GM23338 (cell line): Measurements from ENCODE around the gene RIN3. TPM values are rescaled to one million over a fixed set of nuclear protein-coding genes. Genes with fewer than 3 reads are reported as not detected.

Experiments
- ATAC-seq: fragments of 200-7000 bp; cut with Tn5 transposase; 3 replicates; pipeline ENCODE4 v1.9.1; 2020
- DNase-seq: peaks from one replicate; pipeline ENCODE4 v3.0.0-alpha.2; 2015; ENCODE audit warnings: low spot score
- H2AFZ ChIP-seq: fragments of 200-600 bp; sonication (generic); 2 replicates; pipeline ENCODE4 v1.8.0; 2016; ENCODE audit warnings: antibody characterized with exemption, mild to moderate bottlenecking, moderate library complexity
- H3F3A ChIP-seq: fragments of 200-600 bp; sonication (generic); replicated peaks from 2 replicates; pipeline ENCODE4 v1.8.0; 2017; ENCODE audit warnings: antibody characterized with exemption, mixed run types, low read depth
- H3K27ac ChIP-seq: fragments of 200-600 bp; sonication (generic); 2 replicates; pipeline ENCODE4 v1.6.1; 2016; ENCODE audit warnings: low read depth
- H3K27me3 ChIP-seq: fragments of 200-600 bp; sonication (generic); 2 replicates; pipeline ENCODE4 v1.8.0; 2016; ENCODE audit warnings: mild to moderate bottlenecking, mixed run types, moderate library complexity; ENCODE audit not compliant: insufficient read depth
- H3K36me3 ChIP-seq: fragments of 200-600 bp; sonication (generic); 2 replicates; pipeline ENCODE4 v1.8.0; 2016; ENCODE audit warnings: mild to moderate bottlenecking; ENCODE audit not compliant: insufficient read depth
- H3K4me1 ChIP-seq: fragments of 200-600 bp; sonication (generic); 2 replicates; pipeline ENCODE4 v1.8.0; 2016; ENCODE audit warnings: mild to moderate bottlenecking, moderate library complexity; ENCODE audit not compliant: insufficient read depth
- H3K4me2 ChIP-seq: fragments of 200-600 bp; sonication (generic); 2 replicates; pipeline ENCODE4 v1.7.1; 2017; ENCODE audit warnings: mixed run types
- H3K4me3 ChIP-seq: fragments of 200-600 bp; sonication (generic); 2 replicates; pipeline ENCODE4 v1.6.1; 2016; ENCODE audit warnings: mixed run types
- H3K79me2 ChIP-seq: fragments of 200-600 bp; sonication (generic); replicated peaks from 2 replicates; pipeline ENCODE4 v1.8.0; 2017; ENCODE audit warnings: mild to moderate bottlenecking; ENCODE audit not compliant: insufficient read depth
- H3K9me2 ChIP-seq: fragments of 200-600 bp; sonication (generic); 2 replicates; pipeline ENCODE4 v1.8.0; 2017; ENCODE audit not compliant: insufficient read depth
- H4K20me1 ChIP-seq: fragments of 200-600 bp; sonication (generic); replicated peaks from 2 replicates; pipeline ENCODE4 v1.8.0; 2017; ENCODE audit warnings: mild to moderate bottlenecking; ENCODE audit not compliant: insufficient read depth
- H3K27ac Mint-ChIP-seq: 2 replicates; pipeline ENCODE4 v1.8.0; 2020; ENCODE audit warnings: inconsistent platforms, mild to moderate bottlenecking, moderate library complexity, mixed read lengths
- H3K27me3 Mint-ChIP-seq: 3 replicates; pipeline ENCODE4 v1.8.0; 2022; ENCODE audit warnings: low read depth, mild to moderate bottlenecking, moderate library complexity, mixed read lengths, inconsistent platforms; ENCODE audit not compliant: insufficient read depth, poor library complexity
- H3K36me3 Mint-ChIP-seq: 3 replicates; pipeline ENCODE4 v1.8.0; 2021; ENCODE audit warnings: low read depth, mild to moderate bottlenecking, inconsistent platforms, moderate library complexity, mixed read lengths
- H3K4me1 Mint-ChIP-seq: 3 replicates; pipeline ENCODE4 v1.8.0; 2020; ENCODE audit warnings: mild to moderate bottlenecking, inconsistent platforms, mixed read lengths
- H3K4me3 Mint-ChIP-seq: 3 replicates; pipeline ENCODE4 v1.8.0; 2021; ENCODE audit warnings: moderate library complexity, mild to moderate bottlenecking, inconsistent platforms, mixed read lengths
- H3K9me3 Mint-ChIP-seq: 3 replicates; pipeline ENCODE4 v1.8.0; 2020; ENCODE audit warnings: moderate library complexity, mild to moderate bottlenecking, inconsistent platforms, mixed read lengths
- CREB1 ChIP-seq: fragments of 250-450 bp; sonication (Bioruptor Pico); IDR thresholded peaks from 2 replicates; pipeline ENCODE4 v1.5.0; 2020; ENCODE audit warnings: low read depth, mild to moderate bottlenecking, moderate library complexity
- EZH2 ChIP-seq: fragments of 200-600 bp; sonication (generic); IDR thresholded peaks from one replicate; pipeline ENCODE4 v1.8.0; 2017; ENCODE audit warnings: antibody characterized with exemption, mild to moderate bottlenecking, low read depth; ENCODE audit not compliant: unreplicated experiment
- EZH2phosphoT487 ChIP-seq: fragments of 200-600 bp; sonication (generic); IDR thresholded peaks from one replicate; pipeline ENCODE4 v1.8.1; 2018; ENCODE audit warnings: antibody characterized with exemption; ENCODE audit not compliant: unreplicated experiment
- JUNB ChIP-seq: IDR thresholded peaks from one replicate; pipeline ENCODE4 v1.6.1; 2016; ENCODE audit warnings: antibody characterized with exemption; ENCODE audit not compliant: unreplicated experiment
- NANOG ChIP-seq: IDR thresholded peaks from 2 replicates; pipeline ENCODE4 v1.6.1; 2016; ENCODE audit warnings: antibody characterized with exemption, borderline replicate concordance
- POLR2AphosphoS5 ChIP-seq: IDR thresholded peaks from 2 replicates; pipeline ENCODE4 v1.6.1; 2016; ENCODE audit warnings: antibody characterized with exemption, low read depth
- STAT1 ChIP-seq: IDR thresholded peaks from one replicate; pipeline ENCODE4 v1.6.1; 2016; ENCODE audit warnings: antibody characterized with exemption; ENCODE audit not compliant: unreplicated experiment
- ZNF331 ChIP-seq: fragments of 250-450 bp; sonication (Bioruptor Pico); IDR thresholded peaks from 2 replicates; pipeline ENCODE4 v1.5.0; 2020; ENCODE audit warnings: low read depth, mild to moderate bottlenecking, moderate library complexity
- polyA plus RNA-seq: library from polyadenylated mRNA; unstranded; fragments of >200 nt; fragmentation: Nextera tagmentation; extraction: Ambion mirVana; gene quantifications from 2 replicates; pipeline ENCODE4 v1.2.1, GENCODE V29; 2016
- total RNA-seq: library from RNA; depleted of rRNA; stranded (reverse); fragments of >200 nt; shearing (Covaris generic); gene quantifications from 2 replicates; pipeline ENCODE4 v1.2.3, GENCODE V29; 2014
- TF ChIP-seq, protein P1 (sequence below), 2 experiments: fragments of 200-600 bp in 1 of 2; sonication (generic) in 1 of 2; conservative IDR thresholded peaks; 2 replicates each; pipeline versions ENCODE4 v1.5.1 to v1.6.1; 2016 to 2017; ENCODE audit warnings: antibody characterized with exemption in 2 of 2, low read depth in 2 of 2, mild to moderate bottlenecking in 2 of 2, moderate library complexity in 1 of 2
- TF ChIP-seq, protein P2 (sequence below): IDR thresholded peaks from one replicate; pipeline ENCODE4 v1.6.1; 2018; ENCODE audit warnings: antibody characterized with exemption; ENCODE audit not compliant: unreplicated experiment
- TF ChIP-seq, protein P3 (sequence below): IDR thresholded peaks from 2 replicates; pipeline ENCODE4 v1.6.1; 2016; ENCODE audit warnings: antibody characterized with exemption
- TF ChIP-seq, protein P4 (sequence below): fragments of 250-450 bp; sonication (Bioruptor Pico); IDR thresholded peaks from 2 replicates; pipeline ENCODE4 v1.5.0; 2020; ENCODE audit warnings: mild to moderate bottlenecking, moderate library complexity

Gene RIN3
- total and polyA plus RNA-seq, 2 experiments from 2014 or later: 0.97 to 1.5 TPM

DNA sequence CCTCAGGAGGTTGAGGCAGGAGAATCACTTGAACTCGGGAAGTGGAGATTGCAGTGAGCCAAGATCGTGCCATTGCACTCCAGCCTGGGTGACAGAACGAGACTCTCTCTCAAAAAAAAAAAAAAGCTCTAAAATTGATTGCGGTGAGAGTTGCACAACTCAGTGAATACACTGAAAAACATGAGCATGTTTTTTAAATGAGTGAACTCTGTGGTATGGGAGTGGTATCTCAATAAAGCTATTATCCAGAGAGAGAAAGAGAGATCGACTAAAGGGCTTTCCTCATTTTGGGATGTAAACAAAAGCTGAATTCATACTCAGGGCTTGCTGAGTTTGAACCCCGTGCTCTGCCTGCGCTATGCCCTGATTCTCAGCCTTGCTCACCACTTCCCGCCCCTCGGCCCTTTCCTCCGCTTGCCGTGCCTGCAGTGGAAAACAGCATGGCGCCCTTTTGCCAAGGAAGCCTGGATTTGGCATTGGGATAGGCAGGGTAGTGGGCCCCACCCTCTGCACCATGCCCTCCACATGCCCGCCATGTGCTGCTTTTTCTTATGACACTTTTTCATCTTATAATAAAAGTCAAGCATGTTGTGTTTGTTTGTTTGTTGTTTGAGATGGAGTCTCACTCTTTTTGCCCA, 132.4 kb downstream of the RIN3 start:
- Histone ChIP-seq H3K27me3 (no peaks in the 10 kb centered on the region), H3K4me1 (no peaks in the 10 kb centered on the region), H4K20me1 (no peaks in the 10 kb centered on the region), H3K4me3 (no peak overlapping the region), H3K36me3 (no peaks in the 10 kb centered on the region), H3K79me2 (no peaks in the 10 kb centered on the region), H3K4me2 (no peak overlapping the region), H3K27ac (no peak overlapping the region), H3F3A (no peaks in the 10 kb centered on the region), H3K9me2 (no peaks in the 10 kb centered on the region), H2AFZ (no peak overlapping the region)
- no peaks in the 10 kb centered on the region for H3K4me1 Mint-ChIP-seq
- DNase-seq: no peak
- TF ChIP-seq, protein P1, sequence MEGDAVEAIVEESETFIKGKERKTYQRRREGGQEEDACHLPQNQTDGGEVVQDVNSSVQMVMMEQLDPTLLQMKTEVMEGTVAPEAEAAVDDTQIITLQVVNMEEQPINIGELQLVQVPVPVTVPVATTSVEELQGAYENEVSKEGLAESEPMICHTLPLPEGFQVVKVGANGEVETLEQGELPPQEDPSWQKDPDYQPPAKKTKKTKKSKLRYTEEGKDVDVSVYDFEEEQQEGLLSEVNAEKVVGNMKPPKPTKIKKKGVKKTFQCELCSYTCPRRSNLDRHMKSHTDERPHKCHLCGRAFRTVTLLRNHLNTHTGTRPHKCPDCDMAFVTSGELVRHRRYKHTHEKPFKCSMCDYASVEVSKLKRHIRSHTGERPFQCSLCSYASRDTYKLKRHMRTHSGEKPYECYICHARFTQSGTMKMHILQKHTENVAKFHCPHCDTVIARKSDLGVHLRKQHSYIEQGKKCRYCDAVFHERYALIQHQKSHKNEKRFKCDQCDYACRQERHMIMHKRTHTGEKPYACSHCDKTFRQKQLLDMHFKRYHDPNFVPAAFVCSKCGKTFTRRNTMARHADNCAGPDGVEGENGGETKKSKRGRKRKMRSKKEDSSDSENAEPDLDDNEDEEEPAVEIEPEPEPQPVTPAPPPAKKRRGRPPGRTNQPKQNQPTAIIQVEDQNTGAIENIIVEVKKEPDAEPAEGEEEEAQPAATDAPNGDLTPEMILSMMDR (conservative IDR thresholded peaks at IDR 0.05; ENCODE audit: low read depth in 2 of 2): no peak
- TF ChIP-seq, protein P2, sequence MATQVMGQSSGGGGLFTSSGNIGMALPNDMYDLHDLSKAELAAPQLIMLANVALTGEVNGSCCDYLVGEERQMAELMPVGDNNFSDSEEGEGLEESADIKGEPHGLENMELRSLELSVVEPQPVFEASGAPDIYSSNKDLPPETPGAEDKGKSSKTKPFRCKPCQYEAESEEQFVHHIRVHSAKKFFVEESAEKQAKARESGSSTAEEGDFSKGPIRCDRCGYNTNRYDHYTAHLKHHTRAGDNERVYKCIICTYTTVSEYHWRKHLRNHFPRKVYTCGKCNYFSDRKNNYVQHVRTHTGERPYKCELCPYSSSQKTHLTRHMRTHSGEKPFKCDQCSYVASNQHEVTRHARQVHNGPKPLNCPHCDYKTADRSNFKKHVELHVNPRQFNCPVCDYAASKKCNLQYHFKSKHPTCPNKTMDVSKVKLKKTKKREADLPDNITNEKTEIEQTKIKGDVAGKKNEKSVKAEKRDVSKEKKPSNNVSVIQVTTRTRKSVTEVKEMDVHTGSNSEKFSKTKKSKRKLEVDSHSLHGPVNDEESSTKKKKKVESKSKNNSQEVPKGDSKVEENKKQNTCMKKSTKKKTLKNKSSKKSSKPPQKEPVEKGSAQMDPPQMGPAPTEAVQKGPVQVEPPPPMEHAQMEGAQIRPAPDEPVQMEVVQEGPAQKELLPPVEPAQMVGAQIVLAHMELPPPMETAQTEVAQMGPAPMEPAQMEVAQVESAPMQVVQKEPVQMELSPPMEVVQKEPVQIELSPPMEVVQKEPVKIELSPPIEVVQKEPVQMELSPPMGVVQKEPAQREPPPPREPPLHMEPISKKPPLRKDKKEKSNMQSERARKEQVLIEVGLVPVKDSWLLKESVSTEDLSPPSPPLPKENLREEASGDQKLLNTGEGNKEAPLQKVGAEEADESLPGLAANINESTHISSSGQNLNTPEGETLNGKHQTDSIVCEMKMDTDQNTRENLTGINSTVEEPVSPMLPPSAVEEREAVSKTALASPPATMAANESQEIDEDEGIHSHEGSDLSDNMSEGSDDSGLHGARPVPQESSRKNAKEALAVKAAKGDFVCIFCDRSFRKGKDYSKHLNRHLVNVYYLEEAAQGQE: no peak
- TF ChIP-seq, protein P3, sequence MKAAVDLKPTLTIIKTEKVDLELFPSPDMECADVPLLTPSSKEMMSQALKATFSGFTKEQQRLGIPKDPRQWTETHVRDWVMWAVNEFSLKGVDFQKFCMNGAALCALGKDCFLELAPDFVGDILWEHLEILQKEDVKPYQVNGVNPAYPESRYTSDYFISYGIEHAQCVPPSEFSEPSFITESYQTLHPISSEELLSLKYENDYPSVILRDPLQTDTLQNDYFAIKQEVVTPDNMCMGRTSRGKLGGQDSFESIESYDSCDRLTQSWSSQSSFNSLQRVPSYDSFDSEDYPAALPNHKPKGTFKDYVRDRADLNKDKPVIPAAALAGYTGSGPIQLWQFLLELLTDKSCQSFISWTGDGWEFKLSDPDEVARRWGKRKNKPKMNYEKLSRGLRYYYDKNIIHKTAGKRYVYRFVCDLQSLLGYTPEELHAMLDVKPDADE: no peak
- TF ChIP-seq EZH2phosphoT487 (no peak), STAT1 (no peak), ZNF331 (no peak), NANOG (no peak), POLR2AphosphoS5 (no peak), CREB1 (CRISPR knock-in tag) (no peak), EZH2 (no peak), JUNB (no peak)
- TF ChIP-seq, protein P4, sequence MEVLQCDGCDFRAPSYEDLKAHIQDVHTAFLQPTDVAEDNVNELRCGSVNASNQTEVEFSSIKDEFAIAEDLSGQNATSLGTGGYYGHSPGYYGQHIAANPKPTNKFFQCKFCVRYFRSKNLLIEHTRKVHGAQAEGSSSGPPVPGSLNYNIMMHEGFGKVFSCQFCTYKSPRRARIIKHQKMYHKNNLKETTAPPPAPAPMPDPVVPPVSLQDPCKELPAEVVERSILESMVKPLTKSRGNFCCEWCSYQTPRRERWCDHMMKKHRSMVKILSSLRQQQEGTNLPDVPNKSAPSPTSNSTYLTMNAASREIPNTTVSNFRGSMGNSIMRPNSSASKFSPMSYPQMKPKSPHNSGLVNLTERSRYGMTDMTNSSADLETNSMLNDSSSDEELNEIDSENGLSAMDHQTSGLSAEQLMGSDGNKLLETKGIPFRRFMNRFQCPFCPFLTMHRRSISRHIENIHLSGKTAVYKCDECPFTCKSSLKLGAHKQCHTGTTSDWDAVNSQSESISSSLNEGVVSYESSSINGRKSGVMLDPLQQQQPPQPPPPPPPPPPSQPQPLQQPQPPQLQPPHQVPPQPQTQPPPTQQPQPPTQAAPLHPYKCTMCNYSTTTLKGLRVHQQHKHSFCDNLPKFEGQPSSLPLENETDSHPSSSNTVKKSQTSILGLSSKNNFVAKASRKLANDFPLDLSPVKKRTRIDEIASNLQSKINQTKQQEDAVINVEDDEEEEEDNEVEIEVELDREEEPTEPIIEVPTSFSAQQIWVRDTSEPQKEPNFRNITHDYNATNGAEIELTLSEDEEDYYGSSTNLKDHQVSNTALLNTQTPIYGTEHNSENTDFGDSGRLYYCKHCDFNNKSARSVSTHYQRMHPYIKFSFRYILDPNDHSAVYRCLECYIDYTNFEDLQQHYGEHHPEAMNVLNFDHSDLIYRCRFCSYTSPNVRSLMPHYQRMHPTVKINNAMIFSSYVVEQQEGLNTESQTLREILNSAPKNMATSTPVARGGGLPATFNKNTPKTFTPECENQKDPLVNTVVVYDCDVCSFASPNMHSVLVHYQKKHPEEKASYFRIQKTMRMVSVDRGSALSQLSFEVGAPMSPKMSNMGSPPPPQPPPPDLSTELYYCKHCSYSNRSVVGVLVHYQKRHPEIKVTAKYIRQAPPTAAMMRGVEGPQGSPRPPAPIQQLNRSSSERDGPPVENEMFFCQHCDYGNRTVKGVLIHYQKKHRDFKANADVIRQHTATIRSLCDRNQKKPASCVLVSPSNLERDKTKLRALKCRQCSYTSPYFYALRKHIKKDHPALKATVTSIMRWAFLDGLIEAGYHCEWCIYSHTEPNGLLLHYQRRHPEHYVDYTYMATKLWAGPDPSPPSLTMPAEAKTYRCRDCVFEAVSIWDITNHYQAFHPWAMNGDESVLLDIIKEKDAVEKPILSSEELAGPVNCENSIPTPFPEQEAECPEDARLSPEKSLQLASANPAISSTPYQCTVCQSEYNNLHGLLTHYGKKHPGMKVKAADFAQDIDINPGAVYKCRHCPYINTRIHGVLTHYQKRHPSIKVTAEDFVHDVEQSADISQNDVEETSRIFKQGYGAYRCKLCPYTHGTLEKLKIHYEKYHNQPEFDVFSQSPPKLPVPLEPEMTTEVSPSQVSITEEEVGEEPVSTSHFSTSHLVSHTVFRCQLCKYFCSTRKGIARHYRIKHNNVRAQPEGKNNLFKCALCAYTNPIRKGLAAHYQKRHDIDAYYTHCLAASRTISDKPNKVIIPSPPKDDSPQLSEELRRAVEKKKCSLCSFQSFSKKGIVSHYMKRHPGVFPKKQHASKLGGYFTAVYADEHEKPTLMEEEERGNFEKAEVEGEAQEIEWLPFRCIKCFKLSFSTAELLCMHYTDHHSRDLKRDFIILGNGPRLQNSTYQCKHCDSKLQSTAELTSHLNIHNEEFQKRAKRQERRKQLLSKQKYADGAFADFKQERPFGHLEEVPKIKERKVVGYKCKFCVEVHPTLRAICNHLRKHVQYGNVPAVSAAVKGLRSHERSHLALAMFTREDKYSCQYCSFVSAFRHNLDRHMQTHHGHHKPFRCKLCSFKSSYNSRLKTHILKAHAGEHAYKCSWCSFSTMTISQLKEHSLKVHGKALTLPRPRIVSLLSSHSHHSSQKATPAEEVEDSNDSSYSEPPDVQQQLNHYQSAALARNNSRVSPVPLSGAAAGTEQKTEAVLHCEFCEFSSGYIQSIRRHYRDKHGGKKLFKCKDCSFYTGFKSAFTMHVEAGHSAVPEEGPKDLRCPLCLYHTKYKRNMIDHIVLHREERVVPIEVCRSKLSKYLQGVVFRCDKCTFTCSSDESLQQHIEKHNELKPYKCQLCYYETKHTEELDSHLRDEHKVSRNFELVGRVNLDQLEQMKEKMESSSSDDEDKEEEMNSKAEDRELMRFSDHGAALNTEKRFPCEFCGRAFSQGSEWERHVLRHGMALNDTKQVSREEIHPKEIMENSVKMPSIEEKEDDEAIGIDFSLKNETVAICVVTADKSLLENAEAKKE (CRISPR knock-in tag): no peak
- peaks cover 6% of the 10 kb centered on the region for H3K27me3 Mint-ChIP-seq
- peaks cover 3% of the 10 kb centered on the region; the same call in 1 of the 3 replicates for H3K9me3 Mint-ChIP-seq
- ATAC-seq: no peak
- no peaks in the 10 kb centered on the region for H3K36me3 Mint-ChIP-seq
- no peak overlapping the region for H3K27ac Mint-ChIP-seq
- H3K4me3 Mint-ChIP-seq: no peak overlapping the region
